Neuronal stem cell (in vitro differentiated cells): ENCODE results near the gene GLRX.

Experiments used
- DNase-seq: peaks from one replicate; pipeline ENCODE4 v3.0.0-alpha.2; 2013; ENCODE audit warnings: low spot score
- H2AFZ ChIP-seq: one replicate; pipeline ENCODE4 v1.6.1; 2013; ENCODE audit warnings: mild to moderate bottlenecking, low read length, inconsistent platforms
- H2AK5ac ChIP-seq: 2 replicates; pipeline ENCODE4 v1.6.1; 2013; ENCODE audit warnings: low read depth, mild to moderate bottlenecking, inconsistent platforms, low read length, moderate library complexity, mixed read lengths
- H2BK120ac ChIP-seq: 2 replicates; pipeline ENCODE4 v1.6.1; 2013; ENCODE audit warnings: low read depth, mild to moderate bottlenecking, inconsistent platforms, low read length, moderate library complexity, mixed read lengths
- H2BK12ac ChIP-seq: one replicate; pipeline ENCODE4 v1.6.1; 2013; ENCODE audit warnings: low read length, inconsistent platforms
- H2BK15ac ChIP-seq: 2 replicates; pipeline ENCODE4 v1.6.1; 2013; ENCODE audit warnings: mild to moderate bottlenecking, low read length, inconsistent platforms, mixed read lengths
- H2BK5ac ChIP-seq: one replicate; pipeline ENCODE4 v1.6.1; 2013; ENCODE audit warnings: inconsistent platforms, mild to moderate bottlenecking, low read length, moderate library complexity
- H3K14ac ChIP-seq: one replicate; pipeline ENCODE4 v1.6.1; 2013; ENCODE audit warnings: low read length, inconsistent platforms
- H3K18ac ChIP-seq: 2 replicates; pipeline ENCODE4 v1.6.1; 2013; ENCODE audit warnings: low read length, inconsistent platforms
- H3K23ac ChIP-seq: 2 replicates; pipeline ENCODE4 v1.6.1; 2013; ENCODE audit warnings: low read depth, mild to moderate bottlenecking, mixed read lengths, low read length, inconsistent platforms; ENCODE audit not compliant: poor library complexity
- H3K27ac ChIP-seq: replicated peaks from 3 replicates; pipeline ENCODE4 v1.5.1; 2013; ENCODE audit warnings: low read length, inconsistent platforms
- H3K27me3 ChIP-seq, 3 experiments: 2 replicates each; pipeline ENCODE4 v1.6.1; 2013; ENCODE audit warnings: low read length in 3 of 3, mild to moderate bottlenecking in 2 of 3, inconsistent platforms in 1 of 3, low read depth in 1 of 3, mixed read lengths in 1 of 3, moderate library complexity in 1 of 3; ENCODE audit not compliant: control insufficient read depth in 3 of 3, insufficient read depth in 3 of 3
- H3K36me3 ChIP-seq, 2 donors: replicated peaks in 1 of 2; 2 replicates each; pipeline ENCODE4 v1.6.1; 2013; ENCODE audit warnings: low read length in 2 of 2; ENCODE audit not compliant: control insufficient read depth in 2 of 2, insufficient read depth in 2 of 2
- H3K4ac ChIP-seq: 2 replicates; pipeline ENCODE4 v1.6.1; 2013; ENCODE audit warnings: inconsistent platforms, mild to moderate bottlenecking, low read length, moderate library complexity
- H3K4me1 ChIP-seq, 2 donors: 1 replicate in 1 of 2; 2 replicates in 1 of 2; pipeline ENCODE4 v1.6.1; 2013; ENCODE audit warnings: low read length in 2 of 2, low read depth in 1 of 2; ENCODE audit not compliant: control insufficient read depth in 2 of 2, insufficient read depth in 1 of 2
- H3K4me2 ChIP-seq: one replicate; pipeline ENCODE4 v1.6.1; 2013; ENCODE audit warnings: mild to moderate bottlenecking, low read length, inconsistent platforms; ENCODE audit not compliant: insufficient read depth, poor library complexity, severe bottlenecking
- H3K4me3 ChIP-seq, 2 donors: 2 replicates each; pipeline ENCODE4 v1.5.1; 2013; ENCODE audit warnings: low read length in 2 of 2, mild to moderate bottlenecking in 2 of 2, inconsistent platforms in 1 of 2, moderate library complexity in 1 of 2
- H3K79me1 ChIP-seq: one replicate; pipeline ENCODE4 v1.6.1; 2013; ENCODE audit warnings: low read depth, mild to moderate bottlenecking, inconsistent platforms, low read length, moderate library complexity
- H3K9ac ChIP-seq: one replicate; pipeline ENCODE4 v1.6.1; 2013; ENCODE audit warnings: mild to moderate bottlenecking, low read depth, low read length, inconsistent platforms; ENCODE audit not compliant: poor library complexity
- H3K9me3 ChIP-seq, 2 donors: replicated peaks in 1 of 2; 2 replicates each; pipeline versions ENCODE3 to v1.6.1; 2013; ENCODE audit warnings: low read length in 2 of 2, mild to moderate bottlenecking in 2 of 2, inconsistent platforms in 1 of 2, low read depth in 1 of 2, mixed read lengths in 1 of 2, moderate library complexity in 1 of 2; ENCODE audit not compliant: control insufficient read depth in 2 of 2, insufficient read depth in 1 of 2
- H4K8ac ChIP-seq: one replicate; pipeline ENCODE4 v1.6.1; 2013; ENCODE audit warnings: low read depth, mild to moderate bottlenecking, inconsistent platforms, low read length, moderate library complexity
- H4K91ac ChIP-seq: one replicate; pipeline ENCODE4 v1.6.1; 2013; ENCODE audit warnings: low read length, low read depth, mild to moderate bottlenecking, inconsistent platforms; ENCODE audit not compliant: poor library complexity
- WGBS, 2 donors: extraction: QIAGEN DNeasy Blood & Tissue Kit; methylation state at CpG; one replicate each; pipeline ENCODE4 v1.1.7; 2013; ENCODE audit warnings: missing lambda C conversion rate in 2 of 2, mixed read lengths in 1 of 2; ENCODE audit not compliant: insufficient read length in 2 of 2, insufficient replicate concordance in 1 of 2; ENCODE audit errors: extremely low coverage in 2 of 2; 5-methylcytosine and 5-hydroxymethylcytosine counted together

Gene GLRX

GRCh38 chr5:95808013-95808685 lies 14.4 kb downstream of the GLRX start:
- WGBS, 2 donors, result no CpG with 5 or more reads among the region's 7 CpGs
- no peak overlapping the region for H2BK120ac ChIP-seq
- no peak overlapping the region for H3K23ac ChIP-seq
- H3K79me1 ChIP-seq, result no peaks in the 10 kb centered on the region
- H3K4ac ChIP-seq, result no peak overlapping the region
- H3K36me3 ChIP-seq, result no peaks in the 10 kb centered on the region
- peaks cover 0 to 2% of the 10 kb centered on the region in 2 donors for H3K9me3 ChIP-seq
- H2BK5ac ChIP-seq, result no peak overlapping the region
- H3K4me2 ChIP-seq, result no peak overlapping the region
- H3K18ac ChIP-seq, result no peak overlapping the region
- H4K8ac ChIP-seq, result no peak overlapping the region
- H3K27ac ChIP-seq, result no peak overlapping the region
- H3K4me3 ChIP-seq, result no peak overlapping the region
- no peak overlapping the region for H3K9ac ChIP-seq
- H2BK15ac ChIP-seq, result no peak overlapping the region
- H2AFZ ChIP-seq, result peak overlapping the region; percentile 7
- peaks cover 4 to 10% of the 10 kb centered on the region in 2 donors for H3K4me1 ChIP-seq
- no peak overlapping the region for H4K91ac ChIP-seq
- no peak overlapping the region for H2BK12ac ChIP-seq
- H3K14ac ChIP-seq, result no peak overlapping the region
- peak overlapping the region; percentile 25 for H2AK5ac ChIP-seq
- no peak for DNase-seq
- H3K27me3 ChIP-seq, result no peaks in the 10 kb centered on the region

GRCh38 chr5:95806687-95807086 lies 15.8 kb downstream of the GLRX start:
- Histone ChIP-seq H3K9ac (no peak overlapping the region), H2BK120ac (no peak overlapping the region), H3K4ac (no peak overlapping the region), H3K4me3 (no peak overlapping the region), H3K18ac (no peak overlapping the region), H3K14ac (no peak overlapping the region), H2BK12ac (no peak overlapping the region), H2AFZ (no peak overlapping the region), H3K9me3 (peaks cover 0 to 2% of the 10 kb centered on the region in 2 donors), H4K8ac (no peak overlapping the region), H3K27me3 (no peaks in the 10 kb centered on the region), H4K91ac (no peak overlapping the region), H2BK15ac (no peak overlapping the region), H3K79me1 (no peaks in the 10 kb centered on the region), H3K4me1 (peaks cover 2 to 10% of the 10 kb centered on the region in 2 donors), H2AK5ac (no peak overlapping the region), H2BK5ac (no peak overlapping the region), H3K4me2 (no peak overlapping the region), H3K36me3 (no peaks in the 10 kb centered on the region), H3K23ac (no peak overlapping the region), H3K27ac (no peak overlapping the region)
- no CpG with 5 or more reads among the region's 7 CpGs for WGBS, 2 donors
- no peak for DNase-seq

- H2BK15ac ChIP-seq, result no peak overlapping the region
- no peak overlapping the region for H2BK12ac ChIP-seq
- no peak overlapping the region for H3K23ac ChIP-seq
- H2BK120ac ChIP-seq, result no peak overlapping the region
- H4K8ac ChIP-seq, result no peak overlapping the region
- no peak overlapping the region for H3K4ac ChIP-seq
- no peak overlapping the region for H3K4me2 ChIP-seq
- H3K9me3 ChIP-seq, result peaks cover 0 to 2% of the 10 kb centered on the region in 2 donors
- H2AFZ ChIP-seq, result no peak overlapping the region
- no peak overlapping the region for H3K27ac ChIP-seq
- no peaks in the 10 kb centered on the region for H3K27me3 ChIP-seq
- no CpG with 5 or more reads among the region's 6 CpGs for WGBS, 2 donors
- H2BK5ac ChIP-seq, result no peak overlapping the region
- no peaks in the 10 kb centered on the region for H3K79me1 ChIP-seq
- H3K18ac ChIP-seq, result no peak overlapping the region
- H3K4me1 ChIP-seq, result peaks cover 0 to 4% of the 10 kb centered on the region in 2 donors
- DNase-seq, result no peak
- no peak overlapping the region for H3K4me3 ChIP-seq
- H3K9ac ChIP-seq, result no peak overlapping the region
- no peak overlapping the region for H2AK5ac ChIP-seq
- no peaks in the 10 kb centered on the region for H3K36me3 ChIP-seq
- no peak overlapping the region for H3K14ac ChIP-seq
- H4K91ac ChIP-seq, result no peak overlapping the region
These were observed 17.6 kb downstream of the GLRX start for GRCh38 chr5:95804736-95805539.
